ENCODE data around the gene INO80D. TPM values are rescaled to one million over a fixed set of nuclear protein-coding genes. Genes with fewer than 3 reads are reported as not detected.

INO80D gene
- total RNA-seq, 2 experiments from 2014 or later, result 14.5 to 15.3 TPM

DNA sequence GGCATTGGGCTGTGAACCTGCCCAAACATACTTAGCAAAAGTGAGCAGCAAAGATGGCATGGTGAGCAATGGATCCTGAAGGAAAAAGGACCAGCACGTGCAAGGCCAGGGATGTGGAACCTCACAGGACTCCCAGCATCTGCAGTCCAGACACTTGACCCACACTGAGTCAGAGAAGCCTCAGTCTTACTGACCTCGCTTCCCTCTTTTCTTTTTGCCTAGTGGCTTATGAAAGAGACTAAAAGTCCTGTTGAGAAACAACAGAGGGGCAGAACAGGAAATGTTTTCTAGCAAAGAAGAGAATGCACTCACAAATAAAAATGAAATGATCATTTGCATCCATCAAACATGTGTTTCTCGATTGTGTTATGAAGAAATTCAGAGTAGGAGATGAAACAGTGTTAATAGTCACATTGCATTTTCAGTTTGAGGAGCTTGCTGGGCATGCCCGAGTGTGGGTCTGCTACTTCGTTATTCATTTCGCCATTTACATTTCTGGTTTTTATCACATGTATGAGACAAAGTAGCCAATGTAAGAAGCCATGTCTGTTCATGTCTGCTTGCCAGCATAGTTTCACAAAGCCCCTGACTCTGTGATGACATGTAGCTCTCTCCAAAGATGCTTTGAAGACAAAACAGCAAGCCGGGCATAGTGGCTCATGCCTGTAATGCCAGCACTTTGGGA lies 118.4 kb downstream of the INO80D start:
- ChIA-PET POLR2A (no interaction called here), CTCF (interaction anchor here (0.6 kb wide), 1 partner anchor 407 kb away, joined by 3 read pairs; no protein-coding TSS in a partner anchor)
- H3K4me1 Mint-ChIP-seq (ENCODE audit: low read depth), result peaks cover 18% of the 10 kb centered on the region
- no peaks in the 10 kb centered on the region for H3K36me3 Mint-ChIP-seq
- no peaks in the 10 kb centered on the region for H3K9me3 Mint-ChIP-seq
- intact Hi-C loops (cut with micrococcal nuclease), result loop anchor here (1.0 kb wide), 1 partner anchor 17 kb away; no protein-coding TSS in a partner anchor
- DNase-seq, result peak; percentile 52
- peak overlapping the region; percentile 18 for H3K27ac Mint-ChIP-seq
- H3K27me3 Mint-ChIP-seq, result peaks cover 16% of the 10 kb centered on the region
- H3K4me3 Mint-ChIP-seq, result no peak overlapping the region

DNA sequence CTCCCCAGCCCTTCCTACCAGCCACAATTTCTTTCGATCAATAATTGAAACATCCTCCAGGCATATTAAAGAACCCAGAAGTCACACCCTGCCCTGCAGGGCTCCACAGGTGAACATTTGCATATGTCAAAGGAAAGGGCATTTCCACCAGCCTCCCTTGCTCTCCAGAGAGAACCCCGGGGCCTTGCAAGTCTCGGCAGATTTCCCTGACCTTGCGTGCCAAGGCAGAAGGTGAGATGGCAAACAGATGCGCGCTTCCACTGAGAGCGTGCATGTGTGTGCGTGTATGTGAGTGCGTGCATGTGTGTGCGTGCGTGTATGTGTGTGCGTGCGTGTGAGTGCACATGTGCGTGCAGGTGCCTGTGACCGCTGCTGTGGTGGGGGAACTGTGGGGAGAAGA lies 120.3 kb downstream of the INO80D start:
- POLR2A ChIA-PET, result no interaction called here
- intact Hi-C loops (cut with micrococcal nuclease), result no loop called here
- no peak for DNase-seq
- CTCF ChIA-PET, result interaction anchor here (1.4 kb wide), 1 partner anchor 17 kb away, joined by 3 read pairs; no protein-coding TSS in a partner anchor
- no peak overlapping the region for H3K4me3 Mint-ChIP-seq
- peaks cover 14% of the 10 kb centered on the region for H3K27me3 Mint-ChIP-seq
- no peaks in the 10 kb centered on the region for H3K9me3 Mint-ChIP-seq
- peaks cover 18% of the 10 kb centered on the region for H3K4me1 Mint-ChIP-seq (ENCODE audit: low read depth)
- H3K27ac Mint-ChIP-seq, result no peak overlapping the region
- H3K36me3 Mint-ChIP-seq, result no peaks in the 10 kb centered on the region

DNA sequence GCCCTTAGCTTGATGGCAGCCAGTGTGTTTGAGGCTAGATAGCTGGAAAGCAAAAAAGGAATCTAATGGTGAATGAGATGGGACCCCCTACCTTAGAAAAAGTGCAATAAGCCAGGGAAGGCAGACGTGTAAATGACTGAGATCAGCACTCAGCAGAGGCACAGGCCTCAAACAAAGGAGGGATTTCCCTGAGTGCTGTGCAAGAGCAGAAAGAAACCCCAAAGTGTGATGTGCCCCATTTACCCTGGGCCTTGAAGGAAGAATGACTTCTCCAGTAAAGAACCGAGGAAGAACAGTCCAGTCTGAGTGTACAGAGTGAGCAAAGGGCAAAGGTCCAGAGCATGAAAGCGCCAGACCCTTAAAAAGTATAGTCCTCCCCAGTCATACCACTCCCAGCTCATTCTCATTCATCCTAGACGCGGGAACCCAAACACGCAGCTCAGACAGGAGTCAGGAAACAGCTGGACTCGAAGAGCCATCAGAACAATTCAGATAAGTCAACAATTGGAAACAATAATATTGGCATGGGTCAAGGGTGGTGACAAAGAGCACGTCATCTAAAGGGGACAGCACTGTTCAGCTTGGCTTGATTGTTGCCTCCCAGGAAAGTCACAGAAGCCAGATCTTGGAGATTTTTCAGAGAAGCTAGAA lies 121.7 kb downstream of the INO80D start:
- Mint-ChIP-seq H3K36me3 (no peaks in the 10 kb centered on the region), H3K27ac (no peak overlapping the region), H3K9me3 (no peaks in the 10 kb centered on the region), H3K4me3 (no peak overlapping the region), H3K4me1 (ENCODE audit: low read depth) (peaks cover 18% of the 10 kb centered on the region), H3K27me3 (peaks cover 15% of the 10 kb centered on the region)
- CTCF ChIA-PET, result interaction anchor here (1.4 kb wide), 1 partner anchor 15 kb away, joined by 3 read pairs; no protein-coding TSS in a partner anchor
- intact Hi-C loops (cut with micrococcal nuclease), result no loop called here
- DNase-seq, result no peak
- POLR2A ChIA-PET, result no interaction called here

- intact Hi-C loops (cut with micrococcal nuclease), result no loop called here
- POLR2A ChIA-PET, result no interaction called here
- Mint-ChIP-seq H3K27ac (no peak overlapping the region), H3K4me1 (ENCODE audit: low read depth) (no peaks in the 10 kb centered on the region), H3K9me3 (no peaks in the 10 kb centered on the region), H3K4me3 (no peak overlapping the region), H3K27me3 (peaks cover 5% of the 10 kb centered on the region), H3K36me3 (no peaks in the 10 kb centered on the region)
- CTCF ChIA-PET, result interaction anchor here (1.3 kb wide), 1 partner anchor 11 kb away, joined by 3 read pairs; no protein-coding TSS in a partner anchor
- DNase-seq, result no peak
These were observed 126.5 kb downstream of the INO80D start for GRCh38 chr2:205959521-205959920.

DNA sequence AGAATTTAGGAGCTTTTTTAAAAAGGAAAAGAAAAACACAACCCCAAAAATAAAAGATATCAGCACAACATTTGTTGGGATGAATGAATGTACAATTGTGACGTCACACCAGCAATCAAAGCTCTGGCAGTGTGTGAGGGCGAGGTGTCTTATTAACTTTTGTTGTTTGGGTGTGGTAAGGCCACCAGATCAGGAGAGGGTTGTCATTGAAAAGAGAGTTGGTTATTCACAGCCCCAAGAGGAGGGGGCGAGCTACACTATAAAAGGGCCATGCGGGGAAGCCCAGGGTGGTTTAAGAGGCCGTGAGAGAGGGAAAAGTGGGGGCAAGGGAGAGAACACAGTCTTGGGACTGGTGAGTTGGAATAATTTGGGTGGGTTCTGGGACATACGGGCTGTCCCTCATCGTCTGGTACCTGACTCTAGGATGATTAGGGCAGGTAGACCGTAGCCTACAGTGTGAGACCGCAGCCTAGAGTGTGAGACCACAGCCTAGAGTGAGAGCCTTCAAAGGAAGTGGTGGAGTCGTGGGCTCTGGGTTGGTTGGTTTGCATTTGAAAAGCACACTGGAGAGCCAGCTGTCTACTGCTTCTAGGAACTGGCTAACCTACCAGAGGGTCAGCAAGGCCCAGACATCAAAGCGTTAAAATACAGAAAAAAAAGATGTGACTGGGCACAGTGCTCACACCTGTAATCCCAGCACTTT lies 128.4 kb downstream of the INO80D start:
- Mint-ChIP-seq H3K27ac (no peak overlapping the region), H3K27me3 (peaks cover 5% of the 10 kb centered on the region), H3K4me1 (ENCODE audit: low read depth) (no peaks in the 10 kb centered on the region), H3K36me3 (no peaks in the 10 kb centered on the region), H3K4me3 (no peak overlapping the region), H3K9me3 (no peaks in the 10 kb centered on the region)
- no peak for DNase-seq
- intact Hi-C loops (cut with micrococcal nuclease), result no loop called here
- CTCF ChIA-PET, result interaction anchor here (0.9 to 2.1 kb wide), 2 partner anchors 10 to 32 kb away, joined by 3 to 13 read pairs; no protein-coding TSS in a partner anchor
- POLR2A ChIA-PET, result no interaction called here

GRCh38 chr2:205954707-205955106 lies 131.3 kb downstream of the INO80D start:
- peaks cover 5% of the 10 kb centered on the region for H3K27me3 Mint-ChIP-seq
- H3K27ac Mint-ChIP-seq, result no peak overlapping the region
- DNase-seq, result no peak
- POLR2A ChIA-PET, result no interaction called here
- CTCF ChIA-PET, result no interaction called here
- H3K9me3 Mint-ChIP-seq, result peaks cover 7% of the 10 kb centered on the region
- intact Hi-C loops (cut with micrococcal nuclease), result no loop called here
- H3K4me1 Mint-ChIP-seq (ENCODE audit: low read depth), result no peaks in the 10 kb centered on the region
- H3K36me3 Mint-ChIP-seq, result no peaks in the 10 kb centered on the region
- no peak overlapping the region for H3K4me3 Mint-ChIP-seq

- ChIA-PET CTCF (interaction anchor here (1.0 kb wide), 1 partner anchor 26 kb away, joined by 4 read pairs; no protein-coding TSS in a partner anchor), POLR2A (no interaction called here)
- no peaks in the 10 kb centered on the region for H3K36me3 Mint-ChIP-seq
- DNase-seq, result no peak
- H3K27ac Mint-ChIP-seq, result no peak overlapping the region
- H3K4me3 Mint-ChIP-seq, result no peak overlapping the region
- H3K27me3 Mint-ChIP-seq, result peaks cover 10% of the 10 kb centered on the region
- H3K9me3 Mint-ChIP-seq, result peaks cover 7% of the 10 kb centered on the region
- H3K4me1 Mint-ChIP-seq (ENCODE audit: low read depth), result no peaks in the 10 kb centered on the region
- intact Hi-C loops (cut with micrococcal nuclease), result no loop called here
These were observed 133.7 kb downstream of the INO80D start for GRCh38 chr2:205952282-205952681.

DNA sequence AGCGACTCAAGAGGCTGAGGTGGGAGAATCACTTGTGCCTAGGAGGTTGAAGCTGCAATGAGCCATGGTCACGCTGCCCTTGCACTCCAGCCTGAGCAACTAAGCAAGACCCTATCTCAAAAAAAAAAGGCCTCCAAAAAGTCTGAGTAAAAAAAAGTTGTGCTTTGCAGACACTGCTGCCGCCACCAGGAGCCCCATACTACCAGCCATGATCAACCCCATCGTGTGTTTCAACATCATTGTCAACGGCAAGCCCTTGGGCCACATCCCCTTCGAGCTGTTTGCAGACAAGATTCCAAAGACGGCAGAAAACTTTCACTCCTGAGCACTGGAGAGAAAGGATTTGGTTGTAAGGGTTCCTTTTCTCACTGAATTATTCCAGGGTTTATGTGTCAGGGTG lies 137.1 kb downstream of the INO80D start:
- POLR2A ChIA-PET, result interaction anchor here (0.9 kb wide), 1 partner anchor 18 kb away, joined by 3 read pairs; no protein-coding TSS in a partner anchor
- Mint-ChIP-seq H3K36me3 (no peaks in the 10 kb centered on the region), H3K9me3 (peaks cover 7% of the 10 kb centered on the region), H3K27me3 (peaks cover 12% of the 10 kb centered on the region), H3K4me3 (no peak overlapping the region), H3K4me1 (ENCODE audit: low read depth) (no peaks in the 10 kb centered on the region), H3K27ac (no peak overlapping the region)
- CTCF ChIA-PET, result interaction anchor here (0.7 to 2.3 kb wide), 8 partner anchors 9 to 1689 kb away, joined by 3 to 13 read pairs (median 3); no protein-coding TSS in a partner anchor
- intact Hi-C loops (cut with micrococcal nuclease), result no loop called here
- no peak for DNase-seq

- no peaks in the 10 kb centered on the region for H3K4me1 Mint-ChIP-seq (ENCODE audit: low read depth)
- no peaks in the 10 kb centered on the region for H3K36me3 Mint-ChIP-seq
- no peak for DNase-seq
- CTCF ChIA-PET, result interaction anchor here (0.7 to 2.3 kb wide), 10 partner anchors 9 to 1731 kb away, joined by 3 to 13 read pairs (median 4); no protein-coding TSS in a partner anchor
- intact Hi-C loops (cut with micrococcal nuclease), result no loop called here
- H3K27me3 Mint-ChIP-seq, result peaks cover 12% of the 10 kb centered on the region
- no peak overlapping the region for H3K27ac Mint-ChIP-seq
- POLR2A ChIA-PET, result interaction anchor here (0.9 kb wide), 1 partner anchor 18 kb away, joined by 3 read pairs; no protein-coding TSS in a partner anchor
- H3K9me3 Mint-ChIP-seq, result peaks cover 7% of the 10 kb centered on the region
- no peak overlapping the region for H3K4me3 Mint-ChIP-seq
These were observed 137.5 kb downstream of the INO80D start for GRCh38 chr2:205948496-205948837.

DNA sequence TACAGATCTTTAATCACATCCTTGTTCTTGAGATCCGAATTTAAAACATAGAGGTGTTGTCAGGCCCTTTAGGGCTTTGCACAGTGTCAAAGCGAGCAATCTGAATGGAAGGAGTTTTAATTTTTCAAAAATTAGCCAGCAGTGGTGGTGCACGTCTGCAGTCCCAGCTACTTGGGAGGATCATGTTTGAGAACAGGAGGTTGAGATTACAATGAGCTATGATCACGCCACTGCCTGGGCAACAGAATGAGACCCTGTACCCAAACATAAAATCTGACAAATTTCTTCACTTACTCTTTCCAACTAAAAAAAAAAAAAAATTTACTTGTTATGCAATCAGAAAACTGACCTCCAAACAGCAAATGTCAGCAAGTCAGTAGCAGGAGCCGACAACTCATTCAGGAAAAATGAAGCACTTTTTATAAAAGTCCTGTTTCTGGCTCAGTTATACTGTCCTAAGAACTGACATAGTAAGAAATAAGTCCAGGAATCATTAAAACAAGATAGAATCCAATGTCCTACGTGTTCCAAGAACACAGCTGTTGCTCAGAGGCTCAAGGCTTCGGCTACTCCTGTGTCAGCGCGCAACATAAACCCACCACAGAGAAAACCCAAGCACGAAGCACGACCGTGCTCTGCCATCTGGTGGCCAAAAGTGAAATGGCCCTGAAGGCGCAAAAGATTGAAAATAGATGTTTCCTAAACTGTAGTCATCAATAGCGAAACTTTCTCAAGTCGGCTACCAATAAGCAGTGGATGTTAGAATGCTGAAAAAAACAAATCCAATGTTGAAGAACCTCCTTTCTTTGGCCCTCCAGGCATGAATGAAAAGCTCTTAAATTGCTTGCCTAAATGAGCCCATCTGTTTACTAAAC lies 138.1 kb downstream of the INO80D start:
- Mint-ChIP-seq H3K9me3 (peaks cover 7% of the 10 kb centered on the region), H3K4me3 (no peak overlapping the region)
- CTCF ChIA-PET, result interaction anchor here (0.6 to 2.3 kb wide), 12 partner anchors 10 to 1871 kb away, joined by 3 to 13 read pairs (median 4); no protein-coding TSS in a partner anchor

DNA sequence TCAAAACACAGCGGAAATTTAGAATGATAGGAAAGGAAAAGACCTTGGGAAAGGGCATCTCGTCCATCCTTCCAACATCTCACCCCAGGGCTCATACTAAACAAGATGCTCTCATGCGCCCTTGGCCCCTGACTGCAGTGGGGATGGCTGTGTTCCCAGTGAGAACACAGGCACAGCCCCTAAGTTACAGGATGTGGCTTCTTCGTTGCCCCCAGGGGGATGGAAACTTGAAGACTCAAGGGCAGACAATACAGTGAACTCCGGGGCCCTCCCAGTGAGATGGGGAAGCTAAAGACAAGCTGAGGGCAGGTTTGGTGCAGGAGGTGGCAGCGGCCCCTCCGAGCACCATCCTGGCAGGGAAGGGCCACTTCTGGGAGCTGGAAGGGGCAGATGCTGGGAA lies 139.7 kb downstream of the INO80D start:
- Mint-ChIP-seq H3K27me3 (peaks cover 12% of the 10 kb centered on the region), H3K9me3 (peaks cover under 1% of the 10 kb centered on the region), H3K4me1 (ENCODE audit: low read depth) (no peaks in the 10 kb centered on the region), H3K4me3 (no peak overlapping the region), H3K27ac (no peak overlapping the region), H3K36me3 (no peaks in the 10 kb centered on the region)
- intact Hi-C loops (cut with micrococcal nuclease), result no loop called here
- ChIA-PET POLR2A (no interaction called here), CTCF (no interaction called here)
- no peak for DNase-seq

More for the DNA sequence above, 138.1 kb downstream of the INO80D start:
- POLR2A ChIA-PET, result interaction anchor here (0.9 kb wide), 1 partner anchor 17 kb away, joined by 3 read pairs; no protein-coding TSS in a partner anchor
- intact Hi-C loops (cut with micrococcal nuclease), result no loop called here
- no peak overlapping the region for H3K27ac Mint-ChIP-seq
- H3K27me3 Mint-ChIP-seq, result peaks cover 12% of the 10 kb centered on the region
- peak; percentile 73 for DNase-seq
- no peaks in the 10 kb centered on the region for H3K4me1 Mint-ChIP-seq (ENCODE audit: low read depth)
- H3K36me3 Mint-ChIP-seq, result no peaks in the 10 kb centered on the region
